Psoas muscle (tissue), 8 donors: ENCODE data around the gene RAB31. TPM values are rescaled to one million over a fixed set of nuclear protein-coding genes. Genes with fewer than 3 reads are reported as not detected.

Experiments
- ATAC-seq, 4 donors: fragments of 200-7000 bp; cut with Tn5 transposase; one replicate each; pipeline ENCODE4 v1.9.1; 2020; ENCODE audit warnings: moderate library complexity in 3 of 4, mild to moderate bottlenecking in 2 of 4
- DNase-seq, 2 donors: peaks; one replicate each; pipeline ENCODE4 v3.0.0-alpha.2; 2020
- H3K27ac ChIP-seq: fragments of 200-600 bp; one replicate; pipeline ENCODE4 v1.8.0; 2022
- H3K27me3 ChIP-seq, 3 donors: fragments of 200-600 bp in 1 of 3; one replicate each; pipeline versions ENCODE4 v1.6.1 to v1.8.0; 2013 to 2022; ENCODE audit warnings: low read length in 2 of 3, mild to moderate bottlenecking in 2 of 3, moderate library complexity in 1 of 3; ENCODE audit not compliant: insufficient read depth in 3 of 3
- H3K36me3 ChIP-seq, 2 donors: fragments of 200-600 bp in 1 of 2; one replicate each; pipeline versions ENCODE4 v1.6.1 to v1.8.0; 2013 to 2022; ENCODE audit warnings: low read depth in 1 of 2, mild to moderate bottlenecking in 1 of 2, moderate library complexity in 1 of 2; ENCODE audit not compliant: insufficient read depth in 1 of 2
- H3K4me1 ChIP-seq: fragments of 200-600 bp; one replicate; pipeline ENCODE4 v1.8.0; 2022
- H3K4me3 ChIP-seq: fragments of 200-600 bp; one replicate; pipeline ENCODE4 v1.8.0; 2022; ENCODE audit warnings: mild to moderate bottlenecking
- H3K9me3 ChIP-seq: fragments of 200-600 bp; one replicate; pipeline ENCODE4 v1.8.0; 2022
- WGBS, 3 donors: extraction: QIAGEN DNeasy Blood & Tissue Kit; methylation state at CpG; one replicate each; pipeline versions ENCODE4 v1.1.6 to v1.1.7; 2013; 5-methylcytosine and 5-hydroxymethylcytosine counted together
- intact Hi-C, 2 donors: fragments of 100-400 bp; cut with DNase I; formaldehyde crosslinking; loops; one replicate each; pipeline versions ENCODE4 v1.11.0 to v1.14.2; 2022
- polyA plus RNA-seq, 3 donors: library from polyadenylated mRNA; stranded (reverse); fragments of 200-250 nt; gene quantifications; one replicate each; pipeline ENCODE4 v1.2.3, GENCODE V29; 2013
- total RNA-seq, 4 donors: library from RNA; stranded (reverse); fragmentation: NEBNext Ultra II Directional in 2 of 4; extraction: Animal tissue kit (Norgen Biotek cat#: 25700) in 2 of 4; gene quantifications; one replicate each; pipeline versions ENCODE4 v1.2.1 to v1.2.4, GENCODE V29; 2021 to 2023
- TF ChIP-seq, protein P1 (sequence below): fragments of 200-600 bp; IDR thresholded peaks from one replicate; pipeline ENCODE4 v1.8.0; 2022; ENCODE audit warnings: antibody characterized with exemption
- donor health status: healthy with polysubstance abuse.
- donor health status: DM: no; HTN: no; CAD: no; lungs with moderate emphysema.
- donor health status: Bipolar disorder and iron deficiency.
- donor health status: healthy.
- donor health status: DM: yes; HTN: yes; CAD: no.
- donor health status: DM: no; HTN: no; CAD: no.
- donor health status: DM: no; HTN: no; CAD: no.
- donor health status: DM: yes; HTN: yes; CAD: no.

RAB31 gene
- total and polyA plus RNA-seq, 7 donors: 2.2 to 8.9 (median 5.3) TPM

DNA sequence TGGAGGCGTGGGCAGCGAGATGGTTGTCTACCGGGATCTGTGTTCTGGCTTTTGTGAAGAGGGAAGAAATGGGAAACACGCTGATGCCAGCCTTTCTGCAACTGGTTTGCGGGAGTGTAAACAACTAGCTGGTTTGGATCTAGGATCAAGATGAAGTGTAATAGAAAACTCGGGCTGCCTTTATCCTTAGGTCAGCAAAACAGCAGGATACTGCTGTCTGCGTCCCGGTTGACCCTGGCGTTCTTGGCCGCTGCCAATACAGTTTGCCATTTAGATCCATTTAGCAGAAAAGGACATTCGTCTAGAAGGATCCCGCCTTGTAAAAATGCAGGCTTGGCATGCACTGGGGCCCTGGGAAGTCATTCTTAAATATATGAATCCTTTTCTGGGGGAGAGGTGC is 42.0 kb downstream of the RAB31 start:
- H3K4me1 ChIP-seq: no peaks in the 10 kb centered on the region
- H3K27ac ChIP-seq: no peak overlapping the region
- H3K4me3 ChIP-seq: no peak overlapping the region
- H3K9me3 ChIP-seq: no peaks in the 10 kb centered on the region
- H3K36me3 ChIP-seq: no peaks in the 10 kb centered on the region
- 76 to 79% (median 79%) methylated on average over 12 of the region's 12 CpGs for WGBS, 3 donors
- TF ChIP-seq, protein P1, sequence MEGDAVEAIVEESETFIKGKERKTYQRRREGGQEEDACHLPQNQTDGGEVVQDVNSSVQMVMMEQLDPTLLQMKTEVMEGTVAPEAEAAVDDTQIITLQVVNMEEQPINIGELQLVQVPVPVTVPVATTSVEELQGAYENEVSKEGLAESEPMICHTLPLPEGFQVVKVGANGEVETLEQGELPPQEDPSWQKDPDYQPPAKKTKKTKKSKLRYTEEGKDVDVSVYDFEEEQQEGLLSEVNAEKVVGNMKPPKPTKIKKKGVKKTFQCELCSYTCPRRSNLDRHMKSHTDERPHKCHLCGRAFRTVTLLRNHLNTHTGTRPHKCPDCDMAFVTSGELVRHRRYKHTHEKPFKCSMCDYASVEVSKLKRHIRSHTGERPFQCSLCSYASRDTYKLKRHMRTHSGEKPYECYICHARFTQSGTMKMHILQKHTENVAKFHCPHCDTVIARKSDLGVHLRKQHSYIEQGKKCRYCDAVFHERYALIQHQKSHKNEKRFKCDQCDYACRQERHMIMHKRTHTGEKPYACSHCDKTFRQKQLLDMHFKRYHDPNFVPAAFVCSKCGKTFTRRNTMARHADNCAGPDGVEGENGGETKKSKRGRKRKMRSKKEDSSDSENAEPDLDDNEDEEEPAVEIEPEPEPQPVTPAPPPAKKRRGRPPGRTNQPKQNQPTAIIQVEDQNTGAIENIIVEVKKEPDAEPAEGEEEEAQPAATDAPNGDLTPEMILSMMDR: no peak
- ATAC-seq (no peak), DNase-seq (no peak)
- no peaks in the 10 kb centered on the region for H3K27me3 ChIP-seq
- intact Hi-C loops: no loop called here

DNA sequence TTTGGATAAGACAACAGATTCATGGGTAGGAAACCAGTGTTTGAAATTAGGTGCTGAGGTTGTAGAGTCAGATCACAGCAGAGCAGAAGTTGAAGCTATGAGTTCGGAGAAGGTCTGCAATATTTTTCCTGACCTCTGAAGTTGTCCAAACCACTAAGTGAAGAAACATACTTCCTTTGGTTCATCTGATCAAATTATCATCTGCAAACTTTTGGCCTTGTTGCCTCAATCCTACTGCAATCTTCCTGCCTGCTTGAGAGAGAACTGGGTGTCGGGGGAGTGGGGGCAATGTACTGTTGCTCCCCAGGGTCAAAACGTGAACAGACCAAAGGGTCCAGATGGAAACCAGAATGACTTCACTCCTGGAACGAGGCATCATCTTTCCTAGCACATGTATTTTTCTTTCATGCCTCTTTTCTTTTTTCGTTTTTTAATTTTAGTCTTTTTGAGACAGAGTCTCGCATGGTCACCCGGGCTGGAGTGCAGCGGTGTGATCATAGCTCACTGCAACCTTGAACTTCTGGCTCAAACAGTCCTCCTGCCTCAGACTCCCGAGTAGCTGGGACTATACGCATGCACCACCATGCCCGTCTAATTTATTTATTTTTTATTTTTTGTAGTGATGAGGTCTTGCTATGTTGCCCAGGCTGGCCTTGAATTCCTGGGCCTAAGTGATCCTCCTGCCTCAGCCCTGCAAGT is 42.7 kb downstream of the RAB31 start:
- H3K27ac ChIP-seq: no peak overlapping the region
- no peaks in the 10 kb centered on the region for H3K27me3 ChIP-seq
- intact Hi-C loops: no loop called here
- TF ChIP-seq, protein P1: no peak
- 72 to 79% (median 77%) methylated on average over 11 of the region's 11 CpGs for WGBS, 3 donors
- H3K9me3 ChIP-seq: no peaks in the 10 kb centered on the region
- H3K36me3 ChIP-seq: no peaks in the 10 kb centered on the region
- H3K4me3 ChIP-seq: no peak overlapping the region
- ATAC-seq (peak in 1 of 4 donors; percentile 26), DNase-seq (no peak)
- H3K4me1 ChIP-seq: no peaks in the 10 kb centered on the region

DNA sequence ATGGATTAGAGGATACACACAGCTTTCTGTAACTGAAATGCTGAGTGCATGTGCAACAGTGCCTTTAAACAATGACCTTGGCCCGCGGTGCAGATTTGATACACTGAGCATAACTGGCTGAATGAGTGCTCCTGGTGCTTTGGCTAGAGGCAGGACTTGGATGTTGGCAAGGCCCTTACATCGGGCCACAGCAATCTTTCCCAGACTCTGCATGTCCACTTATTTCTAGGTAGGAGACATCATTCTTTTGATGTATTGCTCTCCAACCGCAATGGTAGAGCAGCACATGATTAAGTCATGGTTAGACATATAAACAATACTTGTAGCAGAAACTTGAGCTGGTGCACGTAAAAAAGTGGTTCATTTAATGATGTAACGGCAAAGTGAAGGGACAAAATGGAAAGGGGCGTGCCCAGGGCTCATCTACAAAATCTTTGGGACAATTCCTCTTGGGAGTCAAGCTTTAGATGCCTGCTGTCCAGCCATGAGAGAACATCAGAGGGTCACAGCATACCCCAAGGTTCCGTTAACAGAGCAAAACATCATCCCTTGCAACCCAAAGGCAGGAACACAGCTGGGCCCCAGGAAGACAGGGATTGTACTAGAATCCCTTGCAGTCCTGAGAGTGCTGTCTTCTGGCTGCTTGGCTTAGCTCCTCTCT is 43.4 kb downstream of the RAB31 start:
- Histone ChIP-seq H3K9me3 (no peaks in the 10 kb centered on the region), H3K27me3 (no peaks in the 10 kb centered on the region), H3K27ac (no peak overlapping the region), H3K36me3 (no peaks in the 10 kb centered on the region), H3K4me3 (no peak overlapping the region), H3K4me1 (no peaks in the 10 kb centered on the region)
- intact Hi-C loops: no loop called here
- DNase-seq: no peak
- TF ChIP-seq, protein P1: no peak
- no peak for ATAC-seq
- 78 to 86% (median 81%) methylated on average over 8 of the region's 8 CpGs for WGBS, 3 donors

DNA sequence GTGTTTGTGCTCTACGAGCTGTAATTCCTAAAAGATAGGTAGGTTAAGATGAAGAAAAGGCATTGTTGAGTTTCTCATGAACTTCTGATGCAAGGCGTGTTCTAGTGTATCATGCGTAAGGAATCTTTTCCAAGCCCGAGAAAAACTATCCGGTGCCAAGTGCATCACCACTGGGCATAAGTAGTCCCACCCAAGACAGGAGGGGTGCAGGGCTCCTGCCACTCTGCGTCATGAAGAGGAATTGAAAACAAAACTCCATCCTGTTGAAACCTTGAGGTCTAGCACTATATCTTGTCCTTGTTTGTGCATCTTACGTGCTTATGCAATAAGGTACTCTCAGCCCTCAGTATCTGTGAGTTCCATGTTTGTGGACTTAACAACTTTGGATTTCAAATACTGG is 45.7 kb downstream of the RAB31 start:
- H3K27me3 ChIP-seq: no peaks in the 10 kb centered on the region
- WGBS, 3 donors: 91 to 94% (median 93%) methylated on average over 7 of the region's 7 CpGs
- ATAC-seq (no peak), DNase-seq (no peak)
- no peaks in the 10 kb centered on the region for H3K9me3 ChIP-seq
- TF ChIP-seq, protein P1: no peak
- no peak overlapping the region for H3K4me3 ChIP-seq
- intact Hi-C loops: no loop called here
- no peak overlapping the region for H3K27ac ChIP-seq
- H3K4me1 ChIP-seq: no peaks in the 10 kb centered on the region
- H3K36me3 ChIP-seq: no peaks in the 10 kb centered on the region
